SU-DHL-6 (cell line): ENCODE measurements around the gene EZH1.

Source experiments
- H2AFZ ChIP-seq: fragments of 200-600 bp; sonication (generic); 2 replicates; pipeline ENCODE4 v1.6.1; 2014; ENCODE audit warnings: low read depth, mild to moderate bottlenecking, moderate library complexity, mixed read lengths, antibody characterized with exemption, low read length; ENCODE audit not compliant: severe bottlenecking
- H3F3A ChIP-seq: fragments of 200-600 bp; shearing (Covaris generic); 2 replicates; pipeline ENCODE4 v1.6.0; 2016; ENCODE audit warnings: antibody characterized with exemption, mild to moderate bottlenecking; ENCODE audit not compliant: insufficient read depth
- H3K27ac ChIP-seq: fragments of 200-600 bp; sonication (generic); 2 replicates; pipeline ENCODE4 v1.5.1; 2016; ENCODE audit warnings: low read depth, mild to moderate bottlenecking, low read length, moderate library complexity, mixed read lengths
- H3K27me3 ChIP-seq: fragments of 200-600 bp; sonication (generic), shearing (Covaris generic); 2 replicates; pipeline ENCODE4 v1.6.0; 2014; ENCODE audit warnings: mild to moderate bottlenecking, low read length
- H3K36me3 ChIP-seq: fragments of 200-600 bp; sonication (generic); 2 replicates; pipeline ENCODE4 v1.6.1; 2014; ENCODE audit warnings: mild to moderate bottlenecking, low read length, mixed read lengths
- H3K4me2 ChIP-seq: fragments of 300-600, 200-600 bp; shearing (Covaris generic), sonication (generic); 2 replicates; pipeline ENCODE4 v1.6.0; 2014; ENCODE audit warnings: low read length, low read depth, mild to moderate bottlenecking; ENCODE audit not compliant: poor library complexity, severe bottlenecking
- H3K4me3 ChIP-seq: fragments of 200-600 bp; sonication (generic); 2 replicates; pipeline ENCODE4 v1.5.1; 2014; ENCODE audit warnings: antibody characterized with exemption, low read length, mild to moderate bottlenecking, mixed read lengths; ENCODE audit not compliant: insufficient read depth, poor library complexity, severe bottlenecking
- H3K79me2 ChIP-seq: fragments of 200-600 bp; sonication (generic); 2 replicates; pipeline ENCODE4 v1.6.1; 2014; ENCODE audit warnings: mild to moderate bottlenecking, low read length, moderate library complexity; ENCODE audit not compliant: insufficient read depth
- H3K9ac ChIP-seq: fragments of 200-600 bp; sonication (generic); 2 replicates; pipeline ENCODE4 v1.7.0; 2014; ENCODE audit warnings: mild to moderate bottlenecking, low read length
- H3K9me2 ChIP-seq: fragments of 200-600 bp; sonication (generic); replicated peaks from 2 replicates; pipeline ENCODE4 v1.6.1; 2014; ENCODE audit warnings: low read length; ENCODE audit not compliant: insufficient read depth
- H3K9me3 ChIP-seq: fragments of 200-600 bp; sonication (generic); 2 replicates; pipeline ENCODE4 v1.6.1; 2014; ENCODE audit warnings: low read length, mixed read lengths; ENCODE audit not compliant: insufficient read depth
- H4K20me1 ChIP-seq: fragments of 200-600 bp; sonication (generic); 2 replicates; pipeline ENCODE4 v1.6.1; 2014; ENCODE audit warnings: low read depth, mild to moderate bottlenecking, antibody characterized with exemption, low read length, moderate library complexity, mixed read lengths
- CTCF ChIP-seq: fragments of 200-600 bp; sonication (generic); IDR thresholded peaks from one replicate; pipeline ENCODE4 v1.5.1; 2017; ENCODE audit warnings: antibody characterized with exemption, mild to moderate bottlenecking, low read length, moderate library complexity; ENCODE audit not compliant: insufficient read depth, poor library complexity, severe bottlenecking
- EZH2phosphoT487 ChIP-seq: fragments of 200-600 bp; sonication (generic), shearing (Covaris generic); conservative IDR thresholded peaks from 2 replicates; pipeline ENCODE4 v1.6.1; 2018; ENCODE audit warnings: mild to moderate bottlenecking, antibody characterized with exemption, low read length, moderate library complexity, mixed read lengths

EZH1 gene

GRCh38 chr17:42760652-42761581 is 16.1 kb upstream of the EZH1 start, which contains the start of gene RAMP2:
Gene RAMP2 (plus strand): TSS chr17:42761227. CDS start chr17:42761262, 35 bp downstream.
- Histone ChIP-seq H2AFZ (no peak within 1 kb of the TSS), H3K36me3 (no peaks in the 10 kb centered on the region), H3F3A (no peaks in the 10 kb centered on the region), H3K27me3 (no peaks in the 10 kb centered on the region), H3K9me2 (no peaks in the 10 kb centered on the region), H3K4me2 (no peak within 1 kb of the TSS), H3K4me3 (no peak within 1 kb of the TSS), H3K9ac (no peak within 1 kb of the TSS), H3K9me3 (no peaks in the 10 kb centered on the region), H3K27ac (no peak within 1 kb of the TSS), H4K20me1 (no peaks in the 10 kb centered on the region), H3K79me2 (no peaks in the 10 kb centered on the region)
- TF ChIP-seq CTCF (no peak), EZH2phosphoT487 (no peak)

- no peaks in the 10 kb centered on the region for H3K36me3 ChIP-seq
- no peak overlapping the region for H3K4me3 ChIP-seq
- no peak overlapping the region for H3K4me2 ChIP-seq
- no peaks in the 10 kb centered on the region for H3K9me2 ChIP-seq
- H3K27me3 ChIP-seq: no peaks in the 10 kb centered on the region
- H3F3A ChIP-seq: no peaks in the 10 kb centered on the region
- no peak overlapping the region for H3K27ac ChIP-seq
- no peaks in the 10 kb centered on the region for H3K9me3 ChIP-seq
- no peak overlapping the region for H2AFZ ChIP-seq
- no peak overlapping the region for H3K9ac ChIP-seq
- TF ChIP-seq CTCF (no peak), EZH2phosphoT487 (no peak)
- H4K20me1 ChIP-seq: no peaks in the 10 kb centered on the region
- H3K79me2 ChIP-seq: no peaks in the 10 kb centered on the region
Observed at GRCh38 chr17:42759982-42760651, 15.3 kb upstream of the EZH1 start.

GRCh38 chr17:42754782-42755181 is 9.9 kb upstream of the EZH1 start:
- Histone ChIP-seq H3K4me3 (no peak overlapping the region), H3K9ac (no peak overlapping the region), H3K79me2 (no peaks in the 10 kb centered on the region), H4K20me1 (no peaks in the 10 kb centered on the region), H2AFZ (no peak overlapping the region), H3K27me3 (no peaks in the 10 kb centered on the region), H3K9me3 (no peaks in the 10 kb centered on the region), H3K36me3 (no peaks in the 10 kb centered on the region), H3K4me2 (no peak overlapping the region), H3K27ac (no peak overlapping the region), H3F3A (no peaks in the 10 kb centered on the region), H3K9me2 (no peaks in the 10 kb centered on the region)
- no peak for TF ChIP-seq EZH2phosphoT487
- TF ChIP-seq CTCF: no peak
